HEK293 (cell line): ENCODE data around the gene KLHL8.

Source experiments
- CTCF ChIP-seq: fragments of 450-650 bp; formaldehyde crosslinking; IDR thresholded peaks from 2 replicates; pipeline ENCODE4 v1.5.1; 2016; ENCODE audit warnings: missing biosample characterization, missing genetic modification characterization
- KLF10 ChIP-seq: fragments of 450-650 bp; IDR thresholded peaks from 2 replicates; pipeline ENCODE4 v1.5.1; 2018; ENCODE audit warnings: missing biosample characterization, mild to moderate bottlenecking, missing genetic modification characterization
- REPIN1 ChIP-seq: fragments of 450-650 bp; formaldehyde crosslinking; IDR thresholded peaks from 2 replicates; pipeline ENCODE4 v1.5.1; 2017; ENCODE audit warnings: missing biosample characterization, missing genetic modification characterization, low read depth
- ZNF561 ChIP-seq: fragments of 450-650 bp; IDR thresholded peaks from 2 replicates; pipeline ENCODE4 v1.5.1; 2018; ENCODE audit warnings: missing biosample characterization, missing genetic modification characterization, borderline replicate concordance
- ZNF747 ChIP-seq: fragments of 450-650 bp; formaldehyde crosslinking; IDR thresholded peaks from 2 replicates; pipeline ENCODE4 v1.5.1; 2016; ENCODE audit warnings: missing biosample characterization, missing genetic modification characterization
- ZNF792 ChIP-seq: fragments of 450-650 bp; formaldehyde crosslinking; IDR thresholded peaks from 2 replicates; pipeline ENCODE4 v1.5.1; 2016; ENCODE audit warnings: missing biosample characterization, missing genetic modification characterization

DNA sequence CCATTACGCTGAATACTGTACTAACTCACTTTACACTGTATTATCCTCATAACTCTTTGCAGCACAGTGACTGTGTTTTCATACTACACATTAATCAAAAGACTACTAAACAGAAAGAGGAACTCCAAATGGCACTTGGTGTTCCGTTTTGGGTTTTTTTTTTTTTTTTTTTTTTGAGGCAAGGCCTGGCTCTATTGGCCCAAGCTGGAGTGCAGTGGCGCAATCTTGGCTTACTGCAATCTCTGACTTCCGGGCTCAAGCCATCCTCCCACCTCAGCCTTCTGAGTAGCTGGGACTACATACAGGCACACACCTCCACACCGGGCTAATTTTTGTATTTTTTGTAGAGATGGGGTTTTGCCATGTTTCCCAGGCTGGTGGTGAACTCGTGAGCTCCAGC, 10.7 kb downstream of the KLHL8 start:
- TF ChIP-seq REPIN1 (tag by site-specific recombination) (no peak), ZNF561 (tag by site-specific recombination) (no peak), ZNF747 (tag by site-specific recombination) (no peak), CTCF (no peak), KLF10 (tag by site-specific recombination) (no peak), ZNF792 (tag by site-specific recombination) (no peak)
